ENCODE results near the gene TRIM61.
A peak's percentile ranks its signal among the peaks of the same experiment; 100 is the strongest.
"Not testable (repeated sequence)": the region's sequence is repeated elsewhere in the genome, so short reads cannot be mapped to it uniquely, and the experiment has no call there.

Gene TRIM61

GRCh38 chr4:164956766-164957643 is 20.5 kb downstream of the TRIM61 start:
- DNase-seq = peak; percentile 32

- no peak for DNase-seq
Measured at GRCh38 chr4:164955107-164955805, 22.2 kb downstream of the TRIM61 start.

GRCh38 chr4:164952551-164952950 is 24.9 kb downstream of the TRIM61 start:
- DNase-seq = no peak

- no peak for DNase-seq
Measured at GRCh38 chr4:164949448-164950143, 27.9 kb downstream of the TRIM61 start.

GRCh38 chr4:164948975-164949374 is 28.5 kb downstream of the TRIM61 start:
- no peak for DNase-seq

- DNase-seq = not testable (repeated sequence)
Measured at GRCh38 chr4:164948006-164948405, 29.5 kb downstream of the TRIM61 start.

GRCh38 chr4:164946810-164947209 is 30.6 kb downstream of the TRIM61 start:
- DNase-seq = no peak

GRCh38 chr4:164945146-164945545 is 32.3 kb downstream of the TRIM61 start:
- DNase-seq = no peak

GRCh38 chr4:164943192-164943591 is 34.3 kb downstream of the TRIM61 start:
- DNase-seq = no peak

- no peak for DNase-seq
Measured at GRCh38 chr4:164937576-164938270, 39.7 kb downstream of the TRIM61 start.

- DNase-seq = not testable (repeated sequence)
Measured at GRCh38 chr4:164935865-164936606, 41.4 kb downstream of the TRIM61 start.

- no peak for DNase-seq
Measured at GRCh38 chr4:164935363-164935762, 42.1 kb downstream of the TRIM61 start.

GRCh38 chr4:164933244-164933643 is 44.2 kb downstream of the TRIM61 start:
- DNase-seq = no peak

GRCh38 chr4:164931551-164932324 is 45.7 kb downstream of the TRIM61 start:
- no peak for DNase-seq

GRCh38 chr4:164930647-164931046 is 46.8 kb downstream of the TRIM61 start:
- DNase-seq = no peak

GRCh38 chr4:164927101-164927500 is 50.4 kb downstream of the TRIM61 start:
- DNase-seq = not testable (repeated sequence)

GRCh38 chr4:164926301-164926700 is 51.2 kb downstream of the TRIM61 start:
- DNase-seq = no peak

GRCh38 chr4:164924670-164925238 is 52.7 kb downstream of the TRIM61 start:
- no peak for DNase-seq

- DNase-seq = no peak
Measured at GRCh38 chr4:164918956-164919355, 58.5 kb downstream of the TRIM61 start.

All from NCI-H2081 treated with DMSO at 0.1 percent for 48 hours (cell line).